GM06990 (cell line): ENCODE data around the gene HAO2.
A peak's percentile ranks its signal among the peaks of the same experiment; 100 is the strongest.

Experiments
- DNase-seq: peaks from one replicate; pipeline ENCODE4 v3.0.0-alpha.2; 2011; ENCODE audit not compliant: insufficient read length; ENCODE audit errors: extremely low read depth
- H3K27me3 ChIP-seq: replicated peaks from 2 replicates; pipeline ENCODE4 v1.6.0; 2011; ENCODE audit warnings: low read length; ENCODE audit not compliant: control insufficient read depth, insufficient read depth
- H3K36me3 ChIP-seq: 2 replicates; pipeline ENCODE4 v1.5.1; 2011; ENCODE audit warnings: low read length; ENCODE audit not compliant: control insufficient read depth, insufficient read depth
- H3K4me3 ChIP-seq: replicated peaks from 2 replicates; pipeline ENCODE4 v1.5.1; 2011; ENCODE audit warnings: low read depth, mild to moderate bottlenecking, control low read depth, low read length
- TF ChIP-seq, protein P1 (sequence below): IDR thresholded peaks from 2 replicates; pipeline ENCODE4 v1.5.1; 2011; ENCODE audit warnings: low read length, control low read depth, mild to moderate bottlenecking, inconsistent platforms; ENCODE audit not compliant: insufficient read depth, poor library complexity, severe bottlenecking

The HAO2 gene

GRCh38 chr1:119338004-119338403, 30.6 kb upstream of the HAO2 start:
- no peak overlapping the region for H3K4me3 ChIP-seq
- TF ChIP-seq, protein P1, sequence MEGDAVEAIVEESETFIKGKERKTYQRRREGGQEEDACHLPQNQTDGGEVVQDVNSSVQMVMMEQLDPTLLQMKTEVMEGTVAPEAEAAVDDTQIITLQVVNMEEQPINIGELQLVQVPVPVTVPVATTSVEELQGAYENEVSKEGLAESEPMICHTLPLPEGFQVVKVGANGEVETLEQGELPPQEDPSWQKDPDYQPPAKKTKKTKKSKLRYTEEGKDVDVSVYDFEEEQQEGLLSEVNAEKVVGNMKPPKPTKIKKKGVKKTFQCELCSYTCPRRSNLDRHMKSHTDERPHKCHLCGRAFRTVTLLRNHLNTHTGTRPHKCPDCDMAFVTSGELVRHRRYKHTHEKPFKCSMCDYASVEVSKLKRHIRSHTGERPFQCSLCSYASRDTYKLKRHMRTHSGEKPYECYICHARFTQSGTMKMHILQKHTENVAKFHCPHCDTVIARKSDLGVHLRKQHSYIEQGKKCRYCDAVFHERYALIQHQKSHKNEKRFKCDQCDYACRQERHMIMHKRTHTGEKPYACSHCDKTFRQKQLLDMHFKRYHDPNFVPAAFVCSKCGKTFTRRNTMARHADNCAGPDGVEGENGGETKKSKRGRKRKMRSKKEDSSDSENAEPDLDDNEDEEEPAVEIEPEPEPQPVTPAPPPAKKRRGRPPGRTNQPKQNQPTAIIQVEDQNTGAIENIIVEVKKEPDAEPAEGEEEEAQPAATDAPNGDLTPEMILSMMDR, result no peak
- no peaks in the 10 kb centered on the region for H3K27me3 ChIP-seq
- no peak for DNase-seq
- no peaks in the 10 kb centered on the region for H3K36me3 ChIP-seq

GRCh38 chr1:119338757-119339156, 29.8 kb upstream of the HAO2 start:
- no peaks in the 10 kb centered on the region for H3K36me3 ChIP-seq
- TF ChIP-seq, protein P1, result no peak
- H3K4me3 ChIP-seq, result no peak overlapping the region
- no peak for DNase-seq
- no peaks in the 10 kb centered on the region for H3K27me3 ChIP-seq

DNA sequence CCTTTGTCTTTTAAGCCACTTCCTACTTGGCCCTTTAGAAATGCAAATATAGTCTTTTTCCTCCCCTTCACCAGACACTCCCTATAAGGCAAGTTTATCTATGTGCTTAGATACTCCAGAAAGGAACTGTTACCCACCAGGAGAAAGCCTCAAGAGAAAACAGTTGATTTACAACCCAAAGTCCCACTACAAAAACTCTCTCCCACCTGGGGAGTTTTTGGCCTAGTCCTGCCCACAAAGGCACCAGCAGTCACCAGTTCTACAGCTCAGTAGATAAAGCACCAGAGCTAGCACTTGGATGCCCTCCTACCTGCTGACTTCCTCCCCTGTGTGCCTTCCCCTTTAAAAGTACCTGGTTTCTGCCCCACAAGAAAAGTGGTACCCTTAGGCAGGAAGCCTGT, 27.7 kb upstream of the HAO2 start:
- TF ChIP-seq, protein P1, result no peak
- Histone ChIP-seq H3K36me3 (no peaks in the 10 kb centered on the region), H3K27me3 (no peaks in the 10 kb centered on the region), H3K4me3 (no peak overlapping the region)
- DNase-seq, result no peak

GRCh38 chr1:119341372-119341947, 27.1 kb upstream of the HAO2 start:
- Histone ChIP-seq H3K27me3 (no peaks in the 10 kb centered on the region), H3K36me3 (no peaks in the 10 kb centered on the region), H3K4me3 (no peak overlapping the region)
- DNase-seq, result no peak
- TF ChIP-seq, protein P1, result no peak

GRCh38 chr1:119345398-119345797, 23.2 kb upstream of the HAO2 start:
- Histone ChIP-seq H3K27me3 (no peaks in the 10 kb centered on the region), H3K4me3 (no peak overlapping the region), H3K36me3 (no peaks in the 10 kb centered on the region)
- DNase-seq, result no peak
- TF ChIP-seq, protein P1, result no peak

DNA sequence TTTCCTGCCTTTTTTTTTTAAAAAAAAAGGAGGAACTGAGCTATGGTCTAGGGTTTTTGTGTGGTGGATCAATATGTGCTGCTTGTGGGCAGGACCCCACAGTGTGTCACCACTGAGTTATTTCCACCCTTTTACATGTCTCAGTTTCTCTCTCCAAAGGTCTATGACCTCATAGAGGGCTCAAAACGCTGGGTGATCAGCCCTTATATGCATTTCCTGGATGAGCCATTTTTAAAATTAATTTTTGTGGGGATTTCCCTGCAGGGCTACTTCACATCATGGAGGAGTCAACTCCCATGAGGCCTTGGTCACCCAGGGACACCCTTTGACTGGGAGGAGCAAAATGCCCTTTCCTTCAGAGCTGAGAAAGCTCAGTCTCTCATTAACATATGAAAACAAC, 20.7 kb upstream of the HAO2 start:
- peak; percentile 44 for DNase-seq
- no peaks in the 10 kb centered on the region for H3K36me3 ChIP-seq
- no peaks in the 10 kb centered on the region for H3K27me3 ChIP-seq
- H3K4me3 ChIP-seq, result no peak overlapping the region
- TF ChIP-seq, protein P1, result no peak
